ENCODE results near the gene TTBK1. TPM values are rescaled to one million over a fixed set of nuclear protein-coding genes. Genes with fewer than 3 reads are reported as not detected.
"Not testable (repeated sequence)": the region's sequence is repeated elsewhere in the genome, so short reads cannot be mapped to it uniquely, and the experiment has no call there.

TTBK1 gene
- total RNA-seq, 1 experiment from 2014 or later, result not detected

DNA sequence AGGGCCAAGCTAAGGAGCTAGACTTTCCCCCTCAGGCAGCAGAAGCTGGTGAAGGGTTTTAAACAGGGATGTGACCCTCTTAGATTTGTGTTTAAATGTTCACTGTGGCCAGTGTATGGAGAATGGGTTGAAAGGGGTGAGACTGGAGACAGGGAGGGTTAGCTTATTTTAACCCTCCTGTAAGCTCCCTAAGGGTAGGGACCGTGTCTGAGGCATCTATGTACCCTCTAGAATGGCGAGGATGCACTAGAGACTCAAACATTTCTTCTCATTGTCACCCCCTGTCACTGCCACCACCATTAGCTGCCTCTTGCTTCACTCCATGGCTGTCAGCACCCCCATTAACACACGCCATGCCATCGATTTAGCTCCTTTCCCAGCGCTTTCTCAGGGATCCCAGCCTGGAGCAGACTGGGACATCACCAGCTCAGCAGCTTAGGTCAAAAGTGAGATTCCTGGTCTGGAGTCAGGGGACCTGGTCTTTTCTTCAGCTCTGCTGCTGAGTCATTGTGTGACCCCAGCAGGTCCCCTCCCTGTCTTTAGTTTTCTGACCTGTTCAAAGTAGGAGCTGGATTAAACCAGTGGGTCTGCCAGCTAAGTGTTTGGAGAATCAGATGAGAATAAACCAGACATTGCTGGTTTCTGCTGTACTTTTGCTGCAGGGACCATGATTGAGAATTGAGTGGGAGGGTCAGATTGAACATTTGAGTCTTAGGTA is 53.7 kb downstream of the TTBK1 start:
- no peak for DNase-seq (ENCODE audit: low spot score)
- in situ Hi-C loops (cut with HindIII; ENCODE audit: low sequenced_read_pairs), result no loop called here

- in situ Hi-C loops (cut with HindIII; ENCODE audit: low sequenced_read_pairs), result no loop called here
- DNase-seq (ENCODE audit: low spot score), result peak; percentile 51
Observed at GRCh38 chr6:43297644-43298564, 54.6 kb downstream of the TTBK1 start, which contains the start of gene SLC22A7. Gene SLC22A7 (plus strand): TSS chr6:43298260. CDS start chr6:43298359, 99 bp downstream.

GRCh38 chr6:43298565-43299337 is 55.5 kb downstream of the TTBK1 start:
- DNase-seq (ENCODE audit: low spot score), result no peak
- in situ Hi-C loops (cut with HindIII; ENCODE audit: low sequenced_read_pairs), result no loop called here

DNA sequence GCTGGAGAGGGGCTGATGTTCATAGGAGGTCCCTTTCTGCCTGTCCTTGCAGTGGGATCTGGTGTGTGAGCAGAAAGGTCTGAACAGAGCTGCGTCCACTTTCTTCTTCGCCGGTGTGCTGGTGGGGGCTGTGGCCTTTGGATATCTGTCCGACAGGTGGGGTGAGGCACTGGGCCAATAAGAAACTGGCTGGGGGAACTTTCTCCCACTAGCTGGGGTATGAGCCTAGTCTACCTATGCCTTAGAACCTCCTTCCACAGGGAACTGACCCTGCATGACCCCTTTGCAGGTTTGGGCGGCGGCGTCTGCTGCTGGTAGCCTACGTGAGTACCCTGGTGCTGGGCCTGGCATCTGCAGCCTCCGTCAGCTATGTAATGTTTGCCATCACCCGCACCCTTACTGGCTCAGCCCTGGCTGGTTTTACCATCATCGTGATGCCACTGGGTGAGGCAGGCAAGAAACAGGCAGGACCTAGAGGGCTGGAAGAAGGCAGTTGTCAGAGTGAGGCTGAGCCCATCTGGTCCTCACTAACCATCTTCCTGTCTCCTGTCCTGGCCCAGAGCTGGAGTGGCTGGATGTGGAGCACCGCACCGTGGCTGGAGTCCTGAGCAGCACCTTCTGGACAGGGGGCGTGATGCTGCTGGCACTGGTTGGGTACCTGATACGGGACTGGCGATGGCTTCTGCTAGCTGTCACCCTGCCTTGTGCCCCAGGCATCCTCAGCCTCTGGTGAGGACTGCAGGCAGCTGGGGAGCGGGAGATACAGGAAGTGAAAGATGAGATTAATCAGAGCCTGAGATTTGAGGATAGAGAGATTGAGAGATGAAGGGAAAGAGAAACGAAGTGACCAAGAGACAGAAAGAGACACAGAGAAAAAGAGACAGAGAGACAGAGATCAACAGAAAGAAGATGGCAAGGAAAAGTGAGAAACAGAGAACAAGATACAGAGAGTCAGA is 56.3 kb downstream of the TTBK1 start:
- no peak for DNase-seq (ENCODE audit: low spot score)
- in situ Hi-C loops (cut with HindIII; ENCODE audit: low sequenced_read_pairs), result no loop called here

DNA sequence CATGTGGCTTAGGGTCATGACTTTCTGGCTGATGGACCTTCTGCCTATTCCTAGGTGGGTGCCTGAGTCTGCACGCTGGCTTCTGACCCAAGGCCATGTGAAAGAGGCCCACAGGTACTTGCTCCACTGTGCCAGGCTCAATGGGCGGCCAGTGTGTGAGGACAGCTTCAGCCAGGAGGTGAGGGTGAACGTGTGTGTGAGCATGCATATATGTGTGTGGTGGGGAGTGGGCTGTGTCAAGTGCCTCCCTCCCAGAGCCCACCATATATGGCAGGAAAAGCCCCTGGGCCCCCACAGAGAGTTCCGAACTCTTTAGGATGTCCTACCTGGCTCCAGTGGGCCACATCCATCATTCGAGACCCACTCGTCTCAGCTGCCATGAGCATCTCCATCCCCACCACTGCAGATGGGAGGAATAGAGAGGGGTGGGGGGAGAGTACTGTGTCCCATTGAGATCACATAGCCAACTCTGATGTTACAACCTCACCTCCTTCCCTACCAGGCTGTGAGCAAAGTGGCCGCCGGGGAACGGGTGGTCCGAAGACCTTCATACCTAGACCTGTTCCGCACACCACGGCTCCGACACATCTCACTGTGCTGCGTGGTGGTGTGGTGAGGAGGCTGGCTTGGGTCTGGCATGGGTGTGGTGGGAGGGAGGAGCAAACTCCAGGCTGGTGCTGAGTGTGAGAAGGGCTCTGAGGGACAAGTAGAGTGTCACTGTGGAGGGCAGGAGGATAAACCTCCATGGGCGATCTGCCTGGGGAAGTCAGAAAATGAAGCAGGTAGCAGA is 58.0 kb downstream of the TTBK1 start:
- DNase-seq (ENCODE audit: low spot score), result no peak
- in situ Hi-C loops (cut with HindIII; ENCODE audit: low sequenced_read_pairs), result no loop called here

DNA sequence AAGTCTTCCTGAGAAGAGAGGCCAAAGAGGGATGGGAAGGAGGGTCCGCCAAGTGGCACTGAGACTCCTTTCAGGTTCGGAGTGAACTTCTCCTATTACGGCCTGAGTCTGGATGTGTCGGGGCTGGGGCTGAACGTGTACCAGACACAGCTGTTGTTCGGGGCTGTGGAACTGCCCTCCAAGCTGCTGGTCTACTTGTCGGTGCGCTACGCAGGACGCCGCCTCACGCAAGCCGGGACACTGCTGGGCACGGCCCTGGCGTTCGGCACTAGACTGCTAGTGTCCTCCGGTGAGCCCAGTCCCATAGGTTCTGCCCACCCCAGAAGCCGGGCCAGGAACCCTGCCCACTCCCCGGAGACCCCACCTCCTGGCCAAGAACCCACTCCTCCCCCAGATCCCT is 58.8 kb downstream of the TTBK1 start:
- in situ Hi-C loops (cut with HindIII; ENCODE audit: low sequenced_read_pairs), result no loop called here
- no peak for DNase-seq (ENCODE audit: low spot score)

DNA sequence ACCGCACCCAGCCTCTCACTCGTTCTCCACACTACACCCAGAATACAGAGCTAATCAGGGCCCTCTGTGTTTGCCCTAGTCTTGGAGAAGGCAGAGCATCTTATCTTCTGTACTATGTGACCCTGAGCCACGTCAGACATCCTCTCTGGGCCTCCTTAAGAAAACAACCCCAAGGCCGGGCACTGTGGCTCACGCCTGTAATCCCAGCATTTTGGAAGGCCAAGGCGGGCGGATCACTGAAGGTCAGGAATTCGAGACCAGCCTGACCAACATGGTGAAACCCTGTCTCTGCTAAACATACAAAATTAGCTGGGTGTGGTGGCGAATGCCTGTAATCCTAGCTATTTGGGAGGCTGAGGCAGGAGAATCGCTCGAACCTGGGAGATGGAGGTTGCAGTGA is 59.7 kb downstream of the TTBK1 start:
- DNase-seq (ENCODE audit: low spot score); in situ Hi-C loops (cut with HindIII; ENCODE audit: low sequenced_read_pairs): not testable (repeated sequence)

GRCh38 chr6:43303751-43304331 is 60.6 kb downstream of the TTBK1 start:
- in situ Hi-C loops (cut with HindIII; ENCODE audit: low sequenced_read_pairs), result no loop called here

GRCh38 chr6:43304361-43304760 is 61.1 kb downstream of the TTBK1 start:
- no peak for DNase-seq (ENCODE audit: low spot score)

More at GRCh38 chr6:43303751-43304331, 60.6 kb downstream of the TTBK1 start:
- DNase-seq (ENCODE audit: low spot score), result peak; percentile 7

GRCh38 chr6:43304882-43305281 is 61.6 kb downstream of the TTBK1 start:
- in situ Hi-C loops (cut with HindIII; ENCODE audit: low sequenced_read_pairs), result no loop called here
- DNase-seq (ENCODE audit: low spot score), result no peak

More at GRCh38 chr6:43304361-43304760, 61.1 kb downstream of the TTBK1 start:
- in situ Hi-C loops (cut with HindIII; ENCODE audit: low sequenced_read_pairs), result no loop called here

DNA sequence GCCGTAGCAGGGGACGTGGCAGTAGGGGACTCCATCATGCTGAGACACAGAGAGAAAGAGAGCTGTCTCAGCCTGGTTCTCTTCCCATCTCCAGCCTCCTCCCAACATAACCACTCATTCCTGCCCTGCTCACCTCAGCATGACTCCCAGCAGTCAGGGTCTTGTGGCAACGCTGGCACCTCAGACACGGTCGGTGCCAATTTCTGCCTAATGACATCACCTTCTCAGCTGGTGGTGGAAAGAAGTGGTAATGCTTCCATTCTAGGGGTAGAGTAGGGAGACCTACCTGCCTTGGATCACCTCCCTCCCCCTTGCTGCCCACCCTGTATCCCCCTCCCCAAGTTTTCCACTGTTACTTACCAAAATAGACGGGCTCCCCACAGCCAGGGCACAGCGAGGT is 62.8 kb downstream of the TTBK1 start:
- DNase-seq (ENCODE audit: low spot score), result no peak
- in situ Hi-C loops (cut with HindIII; ENCODE audit: low sequenced_read_pairs), result no loop called here

- DNase-seq (ENCODE audit: low spot score), result no peak
- in situ Hi-C loops (cut with HindIII; ENCODE audit: low sequenced_read_pairs), result no loop called here
Observed at GRCh38 chr6:43307451-43308100, 64.3 kb downstream of the TTBK1 start.

GRCh38 chr6:43308101-43308989 is 65.1 kb downstream of the TTBK1 start, which contains the start of gene CRIP3:
Gene CRIP3 (minus strand): TSS chr6:43308826. CDS start chr6:43308792, 34 bp downstream.
- peak; percentile 39 for DNase-seq (ENCODE audit: low spot score)

GRCh38 chr6:43308990-43309477 is 65.8 kb downstream of the TTBK1 start:
- DNase-seq (ENCODE audit: low spot score), result no peak
- in situ Hi-C loops (cut with HindIII; ENCODE audit: low sequenced_read_pairs), result no loop called here

More at GRCh38 chr6:43308101-43308989, 65.1 kb downstream of the TTBK1 start, which contains the start of gene CRIP3:
- in situ Hi-C loops (cut with HindIII; ENCODE audit: low sequenced_read_pairs), result no loop called here

- DNase-seq (ENCODE audit: low spot score), result no peak
- in situ Hi-C loops (cut with HindIII; ENCODE audit: low sequenced_read_pairs), result no loop called here
Observed at GRCh38 chr6:43310134-43310533, 66.9 kb downstream of the TTBK1 start.
